Caco-2 (cell line): ENCODE measurements around the gene RNF41. TPM values are rescaled to one million over a fixed set of nuclear protein-coding genes. Genes with fewer than 3 reads are reported as not detected.
"Not testable (repeated sequence)": the region's sequence is repeated elsewhere in the genome, so short reads cannot be mapped to it uniquely, and the experiment has no call there.

Source experiments
- BruUV-seq: library from RNA; stranded (reverse); fragments of 400-500 nt; replicated peaks from 2 replicates; lab custom pipeline; 2021; lab: Mats Ljungman, UMichigan
- CTCF ChIA-PET: fragments of 300-600 bp; sonication (Branson Sonifier 250); formaldehyde crosslinking; loops from one replicate; lab custom pipeline; 2022; ENCODE audit warnings: antibody characterized with exemption; lab: Charles Lee
- POLR2A ChIA-PET: fragments of 300-600 bp; sonication (Branson Sonifier 250); formaldehyde crosslinking; loops from one replicate; lab custom pipeline; 2022; ENCODE audit warnings: antibody characterized with exemption; lab: Charles Lee
- DNase-seq, 2 experiments: peaks; one replicate each; pipeline versions ENCODE4 v3.0.0 to v3.0.0-alpha.2; 2020 to 2022
- H3K27me3 ChIP-seq: replicated peaks from 2 replicates; pipeline ENCODE4 v1.6.0; 2011; ENCODE audit warnings: low read length; ENCODE audit not compliant: control insufficient read depth, insufficient read depth
- H3K36me3 ChIP-seq: 2 replicates; pipeline ENCODE4 v1.5.1; 2011; ENCODE audit warnings: low read length; ENCODE audit not compliant: control insufficient read depth, insufficient read depth
- H3K4me1 ChIP-seq: fragments of 250-450 bp; sonication (Bioruptor Pico); 2 replicates; pipeline ENCODE4 v1.5.1; 2020; ENCODE audit warnings: mild to moderate bottlenecking
- H3K4me3 ChIP-seq: 2 replicates; pipeline ENCODE4 v1.5.1; 2011; ENCODE audit warnings: low read depth, mild to moderate bottlenecking, control low read depth, low read length
- H3K9me3 ChIP-seq: fragments of 250-450 bp; sonication (Bioruptor Pico); 2 replicates; pipeline ENCODE4 v1.5.1; 2020; ENCODE audit warnings: mild to moderate bottlenecking, moderate library complexity
- H3K27ac Mint-ChIP-seq: one replicate; pipeline ENCODE4 v1.8.0; 2022; ENCODE audit warnings: mixed read lengths; ENCODE audit not compliant: unreplicated experiment
- H3K27me3 Mint-ChIP-seq: one replicate; pipeline ENCODE4 v1.8.0; 2022; ENCODE audit warnings: mixed read lengths; ENCODE audit not compliant: insufficient read depth, unreplicated experiment
- H3K36me3 Mint-ChIP-seq: one replicate; pipeline ENCODE4 v1.8.0; 2022; ENCODE audit warnings: mild to moderate bottlenecking, mixed read lengths; ENCODE audit not compliant: insufficient read depth, unreplicated experiment
- H3K4me1 Mint-ChIP-seq: one replicate; pipeline ENCODE4 v1.8.0; 2022; ENCODE audit warnings: low read depth, mixed read lengths; ENCODE audit not compliant: unreplicated experiment
- H3K4me3 Mint-ChIP-seq: one replicate; pipeline ENCODE4 v1.8.0; 2022; ENCODE audit warnings: mild to moderate bottlenecking, moderate library complexity, mixed read lengths; ENCODE audit not compliant: unreplicated experiment
- H3K9me3 Mint-ChIP-seq: one replicate; pipeline ENCODE4 v1.8.0; 2022; ENCODE audit warnings: mixed read lengths; ENCODE audit not compliant: unreplicated experiment
- intact Hi-C: fragments of 100-400 bp; cut with micrococcal nuclease; formaldehyde crosslinking; loops from one replicate; pipeline ENCODE4 v1.10.0; 2022; ENCODE audit not compliant: unreplicated experiment
- total RNA-seq: library from RNA; stranded (reverse); gene quantifications from 2 replicates; pipeline ENCODE4 v1.2.3, GENCODE V29; 2022
- TF ChIP-seq, protein P1 (sequence below), 2 experiments: fragments of 200-600 bp in 1 of 2; IDR thresholded peaks; 1 replicate in 1 of 2; 2 replicates in 1 of 2; pipeline versions ENCODE4 v1.5.1 to v1.8.0; 2011 to 2022; ENCODE audit warnings: antibody characterized with exemption in 1 of 2, control low read depth in 1 of 2, inconsistent platforms in 1 of 2, low read depth in 1 of 2, low read length in 1 of 2, mild to moderate bottlenecking in 1 of 2, moderate library complexity in 1 of 2; ENCODE audit not compliant: insufficient read depth in 1 of 2, severe bottlenecking in 1 of 2, unreplicated experiment in 1 of 2

RNF41 gene
- total RNA-seq, 1 experiment from 2014 or later: 53.4 TPM

DNA sequence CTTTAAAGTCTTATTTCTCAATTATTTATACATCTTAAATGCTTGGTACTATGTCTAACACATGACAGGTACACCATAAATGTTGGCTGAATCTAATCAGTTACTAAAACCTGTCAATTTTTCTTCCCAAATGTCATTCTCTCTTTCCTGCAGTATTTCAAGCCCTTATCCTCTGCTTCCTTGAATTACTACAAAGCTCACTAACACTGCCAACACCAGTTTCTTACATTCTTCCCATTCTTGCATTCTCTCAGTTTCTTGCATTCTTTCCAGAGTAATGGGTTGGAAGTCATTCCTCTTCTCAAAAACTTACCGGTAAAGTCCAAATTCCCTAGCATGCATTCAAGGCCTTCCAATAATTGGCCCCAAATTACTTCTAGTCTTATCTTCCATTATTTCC, 22.9 kb downstream of the RNF41 start:
- ChIA-PET POLR2A (no interaction called here), CTCF (no interaction called here)
- Mint-ChIP-seq H3K27me3 (no peaks in the 10 kb centered on the region), H3K4me1 (peaks cover 22% of the 10 kb centered on the region), H3K36me3 (peaks cover 24% of the 10 kb centered on the region), H3K27ac (peak overlapping the region; percentile 3), H3K4me3 (no peak overlapping the region), H3K9me3 (no peaks in the 10 kb centered on the region)
- intact Hi-C loops: no loop called here
- Histone ChIP-seq H3K27me3 (no peaks in the 10 kb centered on the region), H3K36me3 (no peaks in the 10 kb centered on the region), H3K9me3 (no peaks in the 10 kb centered on the region), H3K4me1 (peaks cover 8% of the 10 kb centered on the region), H3K4me3 (no peak overlapping the region)
- DNase-seq: no peak
- TF ChIP-seq, protein P1, sequence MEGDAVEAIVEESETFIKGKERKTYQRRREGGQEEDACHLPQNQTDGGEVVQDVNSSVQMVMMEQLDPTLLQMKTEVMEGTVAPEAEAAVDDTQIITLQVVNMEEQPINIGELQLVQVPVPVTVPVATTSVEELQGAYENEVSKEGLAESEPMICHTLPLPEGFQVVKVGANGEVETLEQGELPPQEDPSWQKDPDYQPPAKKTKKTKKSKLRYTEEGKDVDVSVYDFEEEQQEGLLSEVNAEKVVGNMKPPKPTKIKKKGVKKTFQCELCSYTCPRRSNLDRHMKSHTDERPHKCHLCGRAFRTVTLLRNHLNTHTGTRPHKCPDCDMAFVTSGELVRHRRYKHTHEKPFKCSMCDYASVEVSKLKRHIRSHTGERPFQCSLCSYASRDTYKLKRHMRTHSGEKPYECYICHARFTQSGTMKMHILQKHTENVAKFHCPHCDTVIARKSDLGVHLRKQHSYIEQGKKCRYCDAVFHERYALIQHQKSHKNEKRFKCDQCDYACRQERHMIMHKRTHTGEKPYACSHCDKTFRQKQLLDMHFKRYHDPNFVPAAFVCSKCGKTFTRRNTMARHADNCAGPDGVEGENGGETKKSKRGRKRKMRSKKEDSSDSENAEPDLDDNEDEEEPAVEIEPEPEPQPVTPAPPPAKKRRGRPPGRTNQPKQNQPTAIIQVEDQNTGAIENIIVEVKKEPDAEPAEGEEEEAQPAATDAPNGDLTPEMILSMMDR (IDR thresholded peaks at IDR 0.05; ENCODE audit: insufficient read depth in 1 of 2, low read depth in 1 of 2, low read length in 1 of 2, severe bottlenecking in 1 of 2, unreplicated experiment in 1 of 2): no peak
- BruUV-seq: no TSS peak

DNA sequence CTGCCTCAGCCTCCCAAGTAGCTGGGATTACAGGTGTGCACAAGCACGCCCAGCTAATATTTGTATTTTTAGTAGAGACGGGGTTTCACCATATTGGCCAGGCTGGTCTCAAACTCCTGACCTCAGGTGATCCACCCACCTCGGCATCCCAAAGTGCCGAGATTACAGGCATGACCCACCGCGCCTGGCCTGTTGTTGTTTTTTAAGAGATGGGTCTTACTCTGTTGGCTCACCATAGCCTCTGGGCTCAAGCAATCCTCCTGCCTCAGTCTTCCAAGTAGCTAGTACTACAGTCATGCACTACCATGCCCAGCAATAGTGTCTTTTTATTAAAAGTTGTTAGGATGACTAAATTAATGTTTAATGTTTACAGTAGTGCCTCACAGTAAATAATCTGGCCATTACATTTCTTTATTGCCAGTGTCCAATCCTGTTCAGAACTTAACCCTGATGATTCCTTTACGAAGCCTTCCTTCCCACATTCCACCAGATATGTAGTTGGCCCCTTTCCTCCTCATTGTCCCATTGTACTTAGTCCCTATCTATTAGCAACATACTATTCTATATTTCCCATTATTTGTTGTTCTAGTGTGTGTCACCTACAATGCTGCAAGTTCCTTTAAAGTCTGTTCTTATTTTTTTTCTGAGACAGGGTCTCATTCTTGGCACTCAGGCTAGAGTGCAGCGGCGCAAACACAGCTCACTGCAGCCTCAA, 23.6 kb downstream of the RNF41 start:
- Mint-ChIP-seq H3K4me1 (peaks cover 22% of the 10 kb centered on the region), H3K27ac (peak overlapping the region; percentile 65), H3K36me3 (peaks cover 29% of the 10 kb centered on the region), H3K4me3 (no peak overlapping the region), H3K9me3 (no peaks in the 10 kb centered on the region), H3K27me3 (no peaks in the 10 kb centered on the region)
- no TSS peak for BruUV-seq
- POLR2A ChIA-PET: no interaction called here
- CTCF ChIA-PET: interaction anchor here (0.5 to 1.3 kb wide), 2 partner anchors 8 to 127 kb away, joined by 3 to 7 read pairs; no protein-coding TSS in a partner anchor
- H3K4me1 ChIP-seq: peaks cover 11% of the 10 kb centered on the region
- no peak for DNase-seq
- no peak overlapping the region for H3K4me3 ChIP-seq
- no peaks in the 10 kb centered on the region for H3K36me3 ChIP-seq
- H3K27me3 ChIP-seq: no peaks in the 10 kb centered on the region
- TF ChIP-seq, protein P1 (IDR thresholded peaks at IDR 0.05; ENCODE audit: insufficient read depth in 1 of 2, low read depth in 1 of 2, low read length in 1 of 2, severe bottlenecking in 1 of 2, unreplicated experiment in 1 of 2): no peak
- intact Hi-C loops: no loop called here
- no peaks in the 10 kb centered on the region for H3K9me3 ChIP-seq

DNA sequence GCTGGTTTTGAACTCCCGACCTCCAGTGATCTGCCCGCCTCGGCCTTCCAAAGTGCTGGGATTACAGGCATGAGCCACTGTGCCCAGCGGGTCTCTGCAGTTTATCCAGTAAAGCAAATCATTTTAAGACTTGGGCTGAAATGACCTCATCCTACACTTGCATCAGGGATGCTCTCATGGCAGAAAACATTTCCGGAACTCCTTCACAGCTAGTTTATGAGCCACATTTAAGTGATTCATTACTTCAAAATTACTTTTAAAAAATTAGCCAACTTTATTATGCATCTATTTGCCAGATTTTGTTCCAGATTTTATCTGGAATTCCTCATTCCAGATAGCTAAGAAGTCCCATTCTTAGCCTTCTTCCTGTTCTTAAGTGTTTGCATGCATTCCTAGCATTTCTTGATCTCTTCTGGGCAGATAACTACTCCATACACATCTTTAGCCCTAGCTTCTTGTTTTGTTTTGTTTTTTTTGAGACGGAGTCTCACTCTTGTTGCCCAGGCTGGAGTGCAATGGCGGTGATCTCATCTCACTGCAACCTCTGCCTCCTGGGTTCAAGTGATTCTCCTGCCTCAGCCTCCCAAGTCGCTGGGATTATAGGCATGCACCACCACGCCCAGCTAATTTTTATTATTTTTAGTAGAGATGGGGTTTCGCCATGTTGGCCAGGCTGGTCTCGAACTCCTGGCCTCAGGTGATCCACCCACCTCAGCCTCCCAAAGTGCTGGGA, 24.7 kb downstream of the RNF41 start:
- H3K9me3 ChIP-seq, H3K4me3 Mint-ChIP-seq, H3K36me3 ChIP-seq, DNase-seq, H3K27me3 ChIP-seq, BruUV-seq, H3K27me3 Mint-ChIP-seq, H3K9me3 Mint-ChIP-seq, H3K4me3 ChIP-seq, intact Hi-C loops: not testable (repeated sequence)
- peak overlapping the region; percentile 65 for H3K27ac Mint-ChIP-seq
- H3K4me1 Mint-ChIP-seq: peaks cover 22% of the 10 kb centered on the region
- H3K4me1 ChIP-seq: peaks cover 17% of the 10 kb centered on the region
- CTCF ChIA-PET: interaction anchor here (1.1 to 2.5 kb wide), 3 partner anchors 9 to 119 kb away, joined by 3 to 18 read pairs (median 7); partner anchors contain the start of gene RNF41
- POLR2A ChIA-PET: interaction anchor here (0.5 to 1.1 kb wide), 4 partner anchors 23 to 170 kb away, joined by 4 to 13 read pairs (median 8); partner anchors contain the start of genes MYL6 and RNF41
- H3K36me3 Mint-ChIP-seq: peaks cover 30% of the 10 kb centered on the region
